ENCODE measurements around the gene TRIM59. TPM values are rescaled to one million over a fixed set of nuclear protein-coding genes. Genes with fewer than 3 reads are reported as not detected.

Gene TRIM59
- total and polyA plus RNA-seq, 9 of the 15 experiments (the other 6 are each of a cell fraction or from before 2014, with no cell fraction given), result 16.8 to 101 (median 34.8) TPM

- TF ChIP-seq MAZ (CRISPR knock-in tag; conservative IDR thresholded peaks at IDR 0.05 in 1 of 2, IDR thresholded peaks at IDR 0.05 in 1 of 2) (peak; percentile 63 to 84; a peak in 3 of 4 replicates), GTF2E2 (tag; IDR thresholded peaks at IDR 0.05) (peak; percentile 68; the same call in 1 of the 2 replicates), ZNF583 (CRISPR knock-in tag; IDR thresholded peaks at IDR 0.05) (no peak; the same call in 1 of the 2 replicates), SAFB2 (IDR thresholded peaks at IDR 0.05; ENCODE audit: borderline replicate concordance, low read depth, low read length, severe bottlenecking) (no peak), GATAD2A (IDR thresholded peaks at IDR 0.05) (0 out of 2 replicates have a peak, but pooled peaks have one; percentile 61), ZNF75A (CRISPR knock-in tag; IDR thresholded peaks at IDR 0.05) (0 out of 2 replicates have a peak, but pooled peaks have one; percentile 38), TAF15 (IDR thresholded peaks at IDR 0.05; ENCODE audit: low read depth, low read length) (no peak), BRD4 (IDR thresholded peaks at IDR 0.05) (no peak; the same call in 1 of the 2 replicates), ZNF165 (CRISPR knock-in tag; IDR thresholded peaks at IDR 0.05; ENCODE audit: borderline replicate concordance) (no peak), HMBOX1 (IDR thresholded peaks at IDR 0.05) (no peak), CBX8 (IDR thresholded peaks at IDR 0.05; ENCODE audit: borderline replicate concordance, extremely low read depth, low read depth, low read length, poor library complexity, severe bottlenecking) (no peak), HOMEZ (CRISPR knock-in tag; IDR thresholded peaks at IDR 0.05) (no peak), ZNF57 (CRISPR knock-in tag; IDR thresholded peaks at IDR 0.05) (no peak), CREB1 (IDR thresholded peaks at IDR 0.05) (peak; percentile 48), CREB1 (CRISPR knock-in tag; IDR thresholded peaks at IDR 0.05) (peak; percentile 79), NFE2L1 (tag; IDR thresholded peaks at IDR 0.05; ENCODE audit: borderline replicate concordance, low read depth) (no peak), THRB (CRISPR knock-in tag; conservative IDR thresholded peaks at IDR 0.05) (no peak), PHF21A (IDR thresholded peaks at IDR 0.05; ENCODE audit: borderline replicate concordance, low read depth) (0 out of 2 replicates have a peak, but pooled peaks have one; percentile 13), ZNF511 (CRISPR knock-in tag; IDR thresholded peaks at IDR 0.05) (peak; percentile 92), ASH1L (IDR thresholded peaks at IDR 0.05; ENCODE audit: borderline replicate concordance, low read depth, partially characterized antibody) (peak; percentile 84), MTA1 (IDR thresholded peaks at IDR 0.05; ENCODE audit: borderline replicate concordance) (no peak; the same call in 1 of the 2 replicates), TEAD2 (tag; IDR thresholded peaks at IDR 0.05) (no peak), TCF3 (CRISPR knock-in tag; IDR thresholded peaks at IDR 0.05) (peak; percentile 41)
Measured at GRCh38 chr3:160449636-160450598, at the start of gene TRIM59 (continued).
